NB4 (cell line): ENCODE measurements around the gene DCBLD2.

Experiments used
- DNase-seq: peaks from one replicate; pipeline ENCODE4 v3.0.0; 2010; ENCODE audit warnings: low read depth
- H3K4me3 ChIP-seq: one replicate; pipeline ENCODE4 v1.5.1; 2011; ENCODE audit warnings: mild to moderate bottlenecking, low read depth, low read length, moderate library complexity
- MYC ChIP-seq: IDR thresholded peaks from 2 replicates; pipeline ENCODE4 v1.6.1; 2011; ENCODE audit warnings: low read depth, low read length
- POLR2A ChIP-seq: IDR thresholded peaks from 2 replicates; pipeline ENCODE4 v1.6.1; 2011; ENCODE audit warnings: mild to moderate bottlenecking; ENCODE audit not compliant: insufficient read length; ENCODE audit errors: extremely low read depth
- TF ChIP-seq, protein P1 (sequence below): IDR thresholded peaks from 2 replicates; pipeline ENCODE4 v1.6.1; 2011; ENCODE audit warnings: low read depth, low read length
- TF ChIP-seq, protein P2 (sequence below): IDR thresholded peaks from one replicate; pipeline ENCODE4 v1.5.1; 2012; ENCODE audit warnings: low read depth, low read length

DCBLD2 gene

DNA sequence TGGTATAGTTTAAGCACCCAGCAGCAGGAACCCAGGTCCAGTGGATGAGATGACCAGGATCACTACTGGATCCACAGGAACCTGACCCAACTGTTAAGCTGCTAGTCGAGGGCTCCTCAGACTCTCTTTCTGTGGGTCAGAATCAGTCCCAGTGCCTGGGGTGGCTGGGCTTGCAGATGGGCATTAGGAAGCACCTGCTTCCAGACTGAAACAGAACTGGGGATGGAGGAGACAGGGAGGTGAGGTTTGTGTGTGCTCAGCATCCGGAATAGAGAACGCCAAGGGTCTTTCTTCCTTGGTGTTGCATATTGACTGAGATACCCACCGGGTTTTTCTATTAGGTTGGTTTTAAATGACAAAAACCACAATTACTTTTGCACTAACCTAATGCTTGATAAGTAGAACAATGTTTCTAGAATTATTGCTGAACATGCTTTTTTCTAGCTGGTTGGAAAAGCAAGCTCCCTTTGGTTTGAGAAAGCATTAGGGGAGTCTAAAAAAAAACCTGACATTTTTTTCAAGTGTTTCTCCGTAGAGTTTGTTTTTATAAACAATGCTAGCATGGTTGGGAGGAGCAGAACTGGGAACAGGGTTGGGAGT is 137.6 kb downstream of the DCBLD2 start:
- peak; percentile 25 for DNase-seq
- TF ChIP-seq, protein P1, sequence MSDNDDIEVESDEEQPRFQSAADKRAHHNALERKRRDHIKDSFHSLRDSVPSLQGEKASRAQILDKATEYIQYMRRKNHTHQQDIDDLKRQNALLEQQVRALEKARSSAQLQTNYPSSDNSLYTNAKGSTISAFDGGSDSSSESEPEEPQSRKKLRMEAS, result no peak
- TF ChIP-seq POLR2A (no peak), MYC (no peak)
- TF ChIP-seq, protein P2, sequence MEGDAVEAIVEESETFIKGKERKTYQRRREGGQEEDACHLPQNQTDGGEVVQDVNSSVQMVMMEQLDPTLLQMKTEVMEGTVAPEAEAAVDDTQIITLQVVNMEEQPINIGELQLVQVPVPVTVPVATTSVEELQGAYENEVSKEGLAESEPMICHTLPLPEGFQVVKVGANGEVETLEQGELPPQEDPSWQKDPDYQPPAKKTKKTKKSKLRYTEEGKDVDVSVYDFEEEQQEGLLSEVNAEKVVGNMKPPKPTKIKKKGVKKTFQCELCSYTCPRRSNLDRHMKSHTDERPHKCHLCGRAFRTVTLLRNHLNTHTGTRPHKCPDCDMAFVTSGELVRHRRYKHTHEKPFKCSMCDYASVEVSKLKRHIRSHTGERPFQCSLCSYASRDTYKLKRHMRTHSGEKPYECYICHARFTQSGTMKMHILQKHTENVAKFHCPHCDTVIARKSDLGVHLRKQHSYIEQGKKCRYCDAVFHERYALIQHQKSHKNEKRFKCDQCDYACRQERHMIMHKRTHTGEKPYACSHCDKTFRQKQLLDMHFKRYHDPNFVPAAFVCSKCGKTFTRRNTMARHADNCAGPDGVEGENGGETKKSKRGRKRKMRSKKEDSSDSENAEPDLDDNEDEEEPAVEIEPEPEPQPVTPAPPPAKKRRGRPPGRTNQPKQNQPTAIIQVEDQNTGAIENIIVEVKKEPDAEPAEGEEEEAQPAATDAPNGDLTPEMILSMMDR, result no peak
- peak overlapping the region; percentile 82 for H3K4me3 ChIP-seq

DNA sequence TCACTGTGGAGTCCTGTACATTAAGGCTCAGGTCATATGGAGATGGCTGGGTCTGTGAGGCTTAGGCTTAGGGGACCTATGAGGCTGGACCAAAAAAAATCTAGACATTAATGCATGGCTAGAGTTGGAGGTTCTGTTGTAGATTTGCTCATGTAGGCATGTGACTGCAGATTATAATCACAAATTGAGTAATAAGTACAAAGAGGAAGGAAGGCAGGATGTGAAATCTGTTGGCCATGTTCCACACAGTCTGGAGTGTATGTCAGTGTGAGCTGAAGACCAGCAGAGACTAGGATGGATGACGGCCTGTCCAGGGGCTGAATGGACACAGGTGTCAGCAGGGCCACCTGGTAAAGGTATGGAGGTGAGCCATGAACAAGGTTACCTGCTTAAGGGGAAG is 138.4 kb downstream of the DCBLD2 start, which contains the start of gene ST3GAL6:
ST3GAL6 (plus strand) TSS at position 265 of the 400 bp plus-strand sequence. CDS start 5,101 bp downstream, outside the sequence.
- TF ChIP-seq, protein P1, result peak; percentile 87
- TF ChIP-seq POLR2A (peak; percentile 75), MYC (peak; percentile 87)
- TF ChIP-seq, protein P2, result no peak
- DNase-seq, result peak; percentile 87
- H3K4me3 ChIP-seq, result peak within 1 kb of the TSS; percentile 82

DNA sequence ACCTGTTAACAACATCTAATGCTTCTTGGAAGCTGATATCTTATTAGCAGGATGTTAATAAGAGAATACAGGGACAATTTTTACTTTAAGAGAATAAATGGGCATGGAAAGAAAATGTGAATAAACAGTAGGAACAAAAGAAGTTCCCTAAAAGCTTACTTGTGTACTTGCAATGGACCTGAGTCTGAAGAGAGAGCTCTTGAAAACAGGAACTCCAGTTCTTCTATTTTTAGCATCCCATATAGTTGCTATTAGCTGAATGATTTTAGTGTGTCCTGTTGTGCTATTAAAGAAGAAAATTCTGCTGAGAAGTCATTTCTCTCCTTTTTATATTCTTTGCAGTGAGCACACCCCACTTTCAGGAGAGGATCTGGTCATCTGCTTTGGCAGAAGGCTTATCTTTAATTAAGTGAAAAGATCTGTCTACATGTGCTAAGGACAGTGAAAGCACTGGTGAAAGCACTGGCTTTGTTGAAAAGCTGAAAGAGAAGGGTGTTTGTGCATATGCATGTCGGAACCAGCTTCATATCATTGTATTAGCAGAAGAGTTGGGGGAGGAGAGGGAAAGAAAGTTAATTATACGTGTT is 139.8 kb downstream of the DCBLD2 start:
- H3K4me3 ChIP-seq, result peak overlapping the region; percentile 9
- DNase-seq, result peak; percentile 71

GRCh38 chr3:98759629-98760028 is 141.9 kb downstream of the DCBLD2 start:
- no peak overlapping the region for H3K4me3 ChIP-seq
- TF ChIP-seq POLR2A (no peak), MYC (no peak)
- TF ChIP-seq, protein P2, result no peak
- TF ChIP-seq, protein P1, result no peak
- DNase-seq, result no peak

More for the DNA sequence above, 139.8 kb downstream of the DCBLD2 start:
- TF ChIP-seq, protein P2, result no peak
- TF ChIP-seq, protein P1, result peak; percentile 3; the same call in 1 of the 2 replicates
- TF ChIP-seq MYC (no peak), POLR2A (no peak)

GRCh38 chr3:98755601-98756000 is 145.9 kb downstream of the DCBLD2 start:
- no peak overlapping the region for H3K4me3 ChIP-seq
- TF ChIP-seq, protein P1, result no peak
- TF ChIP-seq, protein P2, result no peak
- no peak for TF ChIP-seq MYC
- TF ChIP-seq POLR2A, result no peak

More at GRCh38 chr3:98755601-98756000, 145.9 kb downstream of the DCBLD2 start:
- DNase-seq, result no peak
